GM23338 (cell line): ENCODE data around the gene STK39. TPM values are rescaled to one million over a fixed set of nuclear protein-coding genes. Genes with fewer than 3 reads are reported as not detected.

Experiments used
- ATAC-seq: fragments of 200-7000 bp; cut with Tn5 transposase; 3 replicates; pipeline ENCODE4 v1.9.1; 2020
- DNase-seq: peaks from one replicate; pipeline ENCODE4 v3.0.0-alpha.2; 2015; ENCODE audit warnings: low spot score
- H2AFZ ChIP-seq: fragments of 200-600 bp; sonication (generic); 2 replicates; pipeline ENCODE4 v1.8.0; 2016; ENCODE audit warnings: antibody characterized with exemption, mild to moderate bottlenecking, moderate library complexity
- H3F3A ChIP-seq: fragments of 200-600 bp; sonication (generic); replicated peaks from 2 replicates; pipeline ENCODE4 v1.8.0; 2017; ENCODE audit warnings: antibody characterized with exemption, mixed run types, low read depth
- H3K27ac ChIP-seq: fragments of 200-600 bp; sonication (generic); 2 replicates; pipeline ENCODE4 v1.6.1; 2016; ENCODE audit warnings: low read depth
- H3K27me3 ChIP-seq: fragments of 200-600 bp; sonication (generic); 2 replicates; pipeline ENCODE4 v1.8.0; 2016; ENCODE audit warnings: mild to moderate bottlenecking, mixed run types, moderate library complexity; ENCODE audit not compliant: insufficient read depth
- H3K36me3 ChIP-seq: fragments of 200-600 bp; sonication (generic); 2 replicates; pipeline ENCODE4 v1.8.0; 2016; ENCODE audit warnings: mild to moderate bottlenecking; ENCODE audit not compliant: insufficient read depth
- H3K4me1 ChIP-seq: fragments of 200-600 bp; sonication (generic); 2 replicates; pipeline ENCODE4 v1.8.0; 2016; ENCODE audit warnings: mild to moderate bottlenecking, moderate library complexity; ENCODE audit not compliant: insufficient read depth
- H3K4me2 ChIP-seq: fragments of 200-600 bp; sonication (generic); 2 replicates; pipeline ENCODE4 v1.7.1; 2017; ENCODE audit warnings: mixed run types
- H3K4me3 ChIP-seq: fragments of 200-600 bp; sonication (generic); 2 replicates; pipeline ENCODE4 v1.6.1; 2016; ENCODE audit warnings: mixed run types
- H3K79me2 ChIP-seq: fragments of 200-600 bp; sonication (generic); replicated peaks from 2 replicates; pipeline ENCODE4 v1.8.0; 2017; ENCODE audit warnings: mild to moderate bottlenecking; ENCODE audit not compliant: insufficient read depth
- H3K9me2 ChIP-seq: fragments of 200-600 bp; sonication (generic); 2 replicates; pipeline ENCODE4 v1.8.0; 2017; ENCODE audit not compliant: insufficient read depth
- H4K20me1 ChIP-seq: fragments of 200-600 bp; sonication (generic); replicated peaks from 2 replicates; pipeline ENCODE4 v1.8.0; 2017; ENCODE audit warnings: mild to moderate bottlenecking; ENCODE audit not compliant: insufficient read depth
- H3K27ac Mint-ChIP-seq: 2 replicates; pipeline ENCODE4 v1.8.0; 2020; ENCODE audit warnings: inconsistent platforms, mild to moderate bottlenecking, moderate library complexity, mixed read lengths
- H3K27me3 Mint-ChIP-seq: 3 replicates; pipeline ENCODE4 v1.8.0; 2022; ENCODE audit warnings: low read depth, mild to moderate bottlenecking, moderate library complexity, mixed read lengths, inconsistent platforms; ENCODE audit not compliant: insufficient read depth, poor library complexity
- H3K36me3 Mint-ChIP-seq: 3 replicates; pipeline ENCODE4 v1.8.0; 2021; ENCODE audit warnings: low read depth, mild to moderate bottlenecking, inconsistent platforms, moderate library complexity, mixed read lengths
- H3K4me1 Mint-ChIP-seq: 3 replicates; pipeline ENCODE4 v1.8.0; 2020; ENCODE audit warnings: mild to moderate bottlenecking, inconsistent platforms, mixed read lengths
- H3K4me3 Mint-ChIP-seq: 3 replicates; pipeline ENCODE4 v1.8.0; 2021; ENCODE audit warnings: moderate library complexity, mild to moderate bottlenecking, inconsistent platforms, mixed read lengths
- H3K9me3 Mint-ChIP-seq: 3 replicates; pipeline ENCODE4 v1.8.0; 2020; ENCODE audit warnings: moderate library complexity, mild to moderate bottlenecking, inconsistent platforms, mixed read lengths
- CREB1 ChIP-seq: fragments of 250-450 bp; sonication (Bioruptor Pico); IDR thresholded peaks from 2 replicates; pipeline ENCODE4 v1.5.0; 2020; ENCODE audit warnings: low read depth, mild to moderate bottlenecking, moderate library complexity
- EZH2phosphoT487 ChIP-seq: fragments of 200-600 bp; sonication (generic); IDR thresholded peaks from one replicate; pipeline ENCODE4 v1.8.1; 2018; ENCODE audit warnings: antibody characterized with exemption; ENCODE audit not compliant: unreplicated experiment
- STAT1 ChIP-seq: IDR thresholded peaks from one replicate; pipeline ENCODE4 v1.6.1; 2016; ENCODE audit warnings: antibody characterized with exemption; ENCODE audit not compliant: unreplicated experiment
- ZNF114 ChIP-seq: fragments of 250-450 bp; sonication (Bioruptor Pico); IDR thresholded peaks from 2 replicates; pipeline ENCODE4 v1.5.0; 2020; ENCODE audit warnings: mild to moderate bottlenecking, moderate library complexity
- ZNF331 ChIP-seq: fragments of 250-450 bp; sonication (Bioruptor Pico); IDR thresholded peaks from 2 replicates; pipeline ENCODE4 v1.5.0; 2020; ENCODE audit warnings: low read depth, mild to moderate bottlenecking, moderate library complexity
- ZNF462 ChIP-seq: fragments of 250-450 bp; sonication (Bioruptor Pico); IDR thresholded peaks from 2 replicates; pipeline ENCODE4 v1.5.0; 2020; ENCODE audit warnings: mild to moderate bottlenecking, moderate library complexity
- polyA plus RNA-seq: library from polyadenylated mRNA; unstranded; fragments of >200 nt; fragmentation: Nextera tagmentation; extraction: Ambion mirVana; gene quantifications from 2 replicates; pipeline ENCODE4 v1.2.1, GENCODE V29; 2016
- total RNA-seq: library from RNA; depleted of rRNA; stranded (reverse); fragments of >200 nt; shearing (Covaris generic); gene quantifications from 2 replicates; pipeline ENCODE4 v1.2.3, GENCODE V29; 2014
- TF ChIP-seq, protein P1 (sequence below), 2 experiments: fragments of 200-600 bp in 1 of 2; sonication (generic) in 1 of 2; conservative IDR thresholded peaks; 2 replicates each; pipeline versions ENCODE4 v1.5.1 to v1.6.1; 2016 to 2017; ENCODE audit warnings: antibody characterized with exemption in 2 of 2, low read depth in 2 of 2, mild to moderate bottlenecking in 2 of 2, moderate library complexity in 1 of 2

STK39 gene
- total and polyA plus RNA-seq, 2 experiments from 2014 or later = 9.5 to 16.9 TPM

DNA sequence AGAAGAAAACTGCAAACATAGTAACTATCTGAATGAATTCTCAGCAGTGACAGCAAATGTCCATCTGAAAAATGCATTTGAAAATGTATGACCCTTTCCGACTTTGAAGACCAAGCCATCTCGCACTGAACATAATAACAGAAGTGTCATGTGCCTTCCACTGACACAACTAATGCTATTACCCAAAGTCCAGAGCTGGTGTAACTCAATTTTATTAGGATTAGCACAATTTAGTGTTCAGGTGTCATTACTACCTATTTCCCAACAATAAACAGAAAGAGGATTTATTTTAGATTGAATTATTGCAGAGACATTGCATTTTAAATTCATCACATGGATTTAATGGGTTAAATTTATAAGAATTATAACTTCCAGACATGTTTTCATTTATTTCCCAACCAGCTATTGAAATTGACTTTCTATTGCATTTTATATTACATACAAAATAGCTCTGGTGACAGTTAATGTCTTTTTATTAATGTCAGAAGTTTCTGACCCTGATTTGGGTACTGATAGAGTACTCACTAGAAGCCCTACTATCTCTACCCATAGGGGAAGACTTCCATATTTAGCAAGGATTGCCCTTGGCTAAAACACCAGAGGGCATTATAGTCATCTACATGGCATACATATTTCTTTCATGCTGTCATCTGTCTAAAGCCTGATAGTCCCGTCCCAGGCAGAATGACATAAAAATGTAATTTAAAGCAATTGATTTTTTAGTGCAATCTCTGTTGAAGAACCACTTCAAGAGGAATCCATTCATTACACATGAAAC lies 7.0 kb upstream of the STK39 start (continued):
- TF ChIP-seq ZNF462 (CRISPR knock-in tag) (no peak), ZNF114 (CRISPR knock-in tag) (no peak)
- TF ChIP-seq, protein P1, sequence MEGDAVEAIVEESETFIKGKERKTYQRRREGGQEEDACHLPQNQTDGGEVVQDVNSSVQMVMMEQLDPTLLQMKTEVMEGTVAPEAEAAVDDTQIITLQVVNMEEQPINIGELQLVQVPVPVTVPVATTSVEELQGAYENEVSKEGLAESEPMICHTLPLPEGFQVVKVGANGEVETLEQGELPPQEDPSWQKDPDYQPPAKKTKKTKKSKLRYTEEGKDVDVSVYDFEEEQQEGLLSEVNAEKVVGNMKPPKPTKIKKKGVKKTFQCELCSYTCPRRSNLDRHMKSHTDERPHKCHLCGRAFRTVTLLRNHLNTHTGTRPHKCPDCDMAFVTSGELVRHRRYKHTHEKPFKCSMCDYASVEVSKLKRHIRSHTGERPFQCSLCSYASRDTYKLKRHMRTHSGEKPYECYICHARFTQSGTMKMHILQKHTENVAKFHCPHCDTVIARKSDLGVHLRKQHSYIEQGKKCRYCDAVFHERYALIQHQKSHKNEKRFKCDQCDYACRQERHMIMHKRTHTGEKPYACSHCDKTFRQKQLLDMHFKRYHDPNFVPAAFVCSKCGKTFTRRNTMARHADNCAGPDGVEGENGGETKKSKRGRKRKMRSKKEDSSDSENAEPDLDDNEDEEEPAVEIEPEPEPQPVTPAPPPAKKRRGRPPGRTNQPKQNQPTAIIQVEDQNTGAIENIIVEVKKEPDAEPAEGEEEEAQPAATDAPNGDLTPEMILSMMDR (conservative IDR thresholded peaks at IDR 0.05; ENCODE audit: low read depth in 2 of 2) = no peak; a peak in 1 of 4 replicates

- Histone ChIP-seq H3F3A (peaks cover under 1% of the 10 kb centered on the region; the same call in 1 of the 2 replicates), H3K27me3 (no peaks in the 10 kb centered on the region), H2AFZ (no peak overlapping the region), H3K9me2 (no peaks in the 10 kb centered on the region), H4K20me1 (no peaks in the 10 kb centered on the region), H3K79me2 (no peaks in the 10 kb centered on the region), H3K4me1 (peaks cover 2% of the 10 kb centered on the region; the same call in 1 of the 2 replicates), H3K27ac (no peak overlapping the region), H3K4me2 (no peak overlapping the region), H3K4me3 (no peak overlapping the region), H3K36me3 (no peaks in the 10 kb centered on the region)
- TF ChIP-seq CREB1 (no peak), ZNF114 (CRISPR knock-in tag) (no peak), ZNF331 (CRISPR knock-in tag) (no peak), EZH2phosphoT487 (no peak), STAT1 (no peak)
- peaks cover 3% of the 10 kb centered on the region; the same call in 2 of the 3 replicates for H3K9me3 Mint-ChIP-seq
- DNase-seq = no peak
- no peaks in the 10 kb centered on the region; the same call in 2 of the 3 replicates for H3K36me3 Mint-ChIP-seq
- no peak for ATAC-seq
- peaks cover 8% of the 10 kb centered on the region; the same call in 2 of the 3 replicates for H3K4me1 Mint-ChIP-seq
- no peak overlapping the region for H3K27ac Mint-ChIP-seq
- no peaks in the 10 kb centered on the region for H3K27me3 Mint-ChIP-seq
- no peak overlapping the region for H3K4me3 Mint-ChIP-seq
These were observed 6.0 kb upstream of the STK39 start for GRCh38 chr2:168253379-168253778.
